GM10248 (cell line): ENCODE measurements around the gene MAPK4.

Experiments
- CTCF ChIA-PET: fragments of 300-600 bp; sonication (Branson Sonifier 250); formaldehyde crosslinking; extraction: SDS; loops from one replicate; lab custom pipeline; 2021; ENCODE audit warnings: antibody characterized with exemption; lab: Yijun Ruan, JAX
- POLR2A ChIA-PET: fragments of 350-650 bp; sonication (Branson Sonifier 250); formaldehyde crosslinking; extraction: SDS; loops from one replicate; lab custom pipeline; 2020; ENCODE audit warnings: antibody characterized with exemption; lab: Yijun Ruan, JAX
- DNase-seq: peaks from one replicate; pipeline ENCODE4 v3.0.0; 2012; ENCODE audit errors: extremely low spot score
- CTCF ChIP-seq: IDR thresholded peaks from 2 replicates; pipeline ENCODE4 v1.5.1; 2012; ENCODE audit warnings: mild to moderate bottlenecking, low read depth; ENCODE audit errors: extremely low read depth, missing control alignments, control extremely low read depth

Gene MAPK4

DNA sequence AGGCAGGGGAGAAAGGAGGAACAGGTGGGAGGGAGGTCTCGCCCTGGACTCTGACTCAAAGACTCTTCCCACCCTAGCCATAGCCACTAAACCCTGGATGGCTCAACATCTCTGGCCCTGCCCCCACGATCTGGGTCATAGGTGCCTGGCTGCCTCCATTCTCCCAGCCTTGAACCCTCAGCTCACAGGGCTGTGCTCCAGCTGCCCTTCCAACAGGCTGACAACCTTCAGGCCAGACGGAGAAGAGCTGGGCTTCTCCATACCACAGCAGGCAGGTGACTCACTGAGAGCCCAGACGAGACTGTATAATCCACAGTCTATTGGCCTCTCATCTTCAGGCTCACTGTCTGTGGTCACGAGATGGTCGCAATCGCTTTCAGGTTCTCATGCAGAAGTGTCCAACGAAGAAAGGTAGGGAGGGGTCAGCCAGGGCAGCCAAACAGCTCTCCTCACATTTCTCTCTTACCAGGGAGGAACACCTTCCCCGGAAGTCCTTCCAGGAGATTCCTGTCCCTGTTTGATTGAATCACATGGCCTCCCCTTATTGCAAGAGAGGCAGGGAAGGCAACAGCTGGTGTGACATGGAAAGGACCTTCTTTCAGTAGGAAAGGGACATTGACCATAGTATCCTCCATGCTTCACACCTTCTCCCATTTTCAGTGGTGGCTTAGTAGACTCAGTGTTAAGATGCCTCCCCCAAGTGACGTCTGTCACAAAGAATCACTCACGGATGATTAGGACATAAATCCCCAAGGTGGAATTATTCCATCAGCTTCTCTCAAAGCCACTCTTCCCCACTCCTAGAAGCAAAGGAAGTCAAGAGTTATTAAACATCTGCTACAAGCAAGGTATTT is 159.8 kb downstream of the MAPK4 start:
- CTCF ChIA-PET = no interaction called here
- POLR2A ChIA-PET = no interaction called here
- DNase-seq = no peak
- no peak for TF ChIP-seq CTCF

GRCh38 chr18:50720325-50720674 is 160.4 kb downstream of the MAPK4 start:
- DNase-seq = no peak
- ChIA-PET POLR2A (no interaction called here), CTCF (no interaction called here)
- no peak for TF ChIP-seq CTCF

DNA sequence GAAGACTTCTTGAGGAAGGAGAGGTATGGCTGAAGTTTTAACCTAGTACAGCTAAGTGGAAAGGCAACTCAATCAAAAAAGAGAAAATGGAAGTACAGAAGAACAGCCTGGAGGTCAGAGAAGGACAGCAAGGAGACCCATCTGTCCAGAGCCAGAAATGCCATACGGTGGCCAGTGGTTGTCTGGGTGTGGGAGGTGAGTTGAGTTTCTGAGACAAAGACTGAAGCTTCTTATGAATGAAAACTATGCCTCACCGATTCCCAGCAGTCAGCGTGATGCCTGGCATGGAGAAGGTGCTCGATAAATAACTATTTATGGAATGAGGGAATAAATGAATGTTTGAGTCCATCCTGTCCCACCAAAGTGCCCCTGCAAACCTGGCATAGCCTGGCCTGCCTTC is 161.1 kb downstream of the MAPK4 start:
- CTCF ChIA-PET = no interaction called here
- TF ChIP-seq CTCF = no peak
- POLR2A ChIA-PET = no interaction called here
- DNase-seq = no peak

DNA sequence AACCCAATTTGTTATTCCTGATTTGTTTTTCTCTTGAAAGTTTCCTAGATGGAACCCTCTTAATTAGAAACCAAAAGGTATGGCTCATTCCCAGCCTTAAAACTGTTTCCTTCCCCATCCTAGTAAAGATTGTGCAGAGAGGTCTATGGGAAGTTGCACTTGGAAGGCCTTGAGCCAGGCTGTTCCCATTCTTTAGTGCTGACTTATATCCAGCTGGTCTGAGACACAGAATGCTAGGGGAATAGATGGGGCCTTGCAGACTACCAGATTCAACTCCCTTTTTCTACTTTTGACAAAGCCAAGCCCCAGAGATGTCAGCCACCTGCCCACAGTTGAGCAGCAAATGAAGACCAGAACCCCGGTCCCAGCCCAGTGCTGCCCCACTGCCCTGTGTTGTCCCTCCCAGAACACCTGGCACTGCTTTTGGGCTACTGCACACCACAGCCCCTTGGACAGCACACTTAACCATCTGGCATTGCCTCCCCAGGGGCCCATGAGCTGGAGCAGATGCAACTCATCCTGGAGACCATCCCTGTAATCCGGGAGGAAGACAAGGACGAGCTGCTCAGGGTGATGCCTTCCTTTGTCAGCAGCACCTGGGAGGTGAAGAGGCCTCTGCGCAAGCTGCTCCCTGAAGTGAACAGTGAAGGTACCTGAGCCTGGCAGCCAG is 161.7 kb downstream of the MAPK4 start:
- no peak for TF ChIP-seq CTCF
- no peak for DNase-seq
- POLR2A ChIA-PET = no interaction called here
- CTCF ChIA-PET = interaction anchor here (0.7 kb wide), 1 partner anchor 10 kb away, joined by 3 read pairs; no protein-coding TSS in a partner anchor

DNA sequence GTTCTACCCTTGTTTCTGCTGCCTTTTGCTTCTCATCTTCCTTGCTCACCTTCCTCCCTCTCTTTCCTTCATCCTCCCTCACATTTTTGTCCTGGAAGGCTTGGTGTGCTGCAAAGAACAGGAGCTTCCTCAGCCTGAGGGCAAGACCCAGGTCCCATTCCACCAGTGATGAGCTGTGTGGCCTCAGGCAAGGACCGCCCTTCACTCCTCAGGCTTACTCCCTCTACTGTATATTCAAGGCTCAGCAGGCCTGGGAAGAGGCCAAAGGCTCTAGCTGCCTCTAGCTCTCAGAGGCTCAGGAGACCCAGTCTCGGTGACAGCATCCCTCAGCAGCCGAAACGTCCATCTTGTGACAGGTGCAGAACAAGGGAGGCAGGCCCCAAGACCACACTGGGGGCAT is 162.4 kb downstream of the MAPK4 start:
- POLR2A ChIA-PET = no interaction called here
- CTCF ChIA-PET = interaction anchor here (0.7 kb wide), 1 partner anchor 11 kb away, joined by 3 read pairs; no protein-coding TSS in a partner anchor
- no peak for DNase-seq
- TF ChIP-seq CTCF = no peak

DNA sequence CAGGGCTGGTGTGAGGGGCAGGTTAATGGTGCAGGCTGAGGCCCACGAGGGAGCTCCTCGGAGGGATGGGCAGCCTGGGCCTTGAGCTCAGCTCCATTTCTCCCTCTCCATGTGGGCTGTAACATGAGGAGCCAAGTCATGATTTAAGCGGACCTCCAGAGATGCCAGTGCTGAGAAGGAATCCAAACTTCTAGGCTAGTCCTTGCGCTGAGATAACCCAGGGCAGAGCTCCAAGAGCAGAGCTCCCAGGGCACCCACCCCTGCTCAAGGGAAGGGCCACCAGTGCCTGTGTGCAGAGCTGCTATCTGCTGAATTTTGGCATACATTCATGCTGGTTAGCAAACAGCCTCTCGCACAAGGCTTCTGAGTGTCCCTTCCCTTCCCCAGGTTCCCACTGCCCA is 164.9 kb downstream of the MAPK4 start:
- ChIA-PET POLR2A (interaction anchor here (1.0 kb wide), 1 partner anchor 20 kb away, joined by 3 read pairs; no protein-coding TSS in a partner anchor), CTCF (interaction anchor here (0.9 kb wide), 1 partner anchor 8 kb away, joined by 3 read pairs; no protein-coding TSS in a partner anchor)
- TF ChIP-seq CTCF = no peak
- no peak for DNase-seq
